HEK293 (cell line): Measurements from ENCODE around the gene AKAP8L.

Experiments used
- CTCF ChIA-PET: fragments of 350-600 bp; formaldehyde crosslinking; extraction: SDS; loops from one replicate; lab custom pipeline; 2021; ENCODE audit warnings: antibody characterized with exemption; lab: Yijun Ruan, JAX
- POLR2A ChIA-PET: fragments of 300-600 bp; formaldehyde crosslinking; extraction: SDS; loops from one replicate; lab custom pipeline; 2020; ENCODE audit warnings: antibody characterized with exemption, inconsistent platforms; lab: Yijun Ruan, JAX
- H3K27ac ChIP-seq: fragments of 200-500 bp; sonication (Bioruptor generic); 2 replicates; pipeline ENCODE4 v1.5.1; 2014; ENCODE audit warnings: low read depth, low read length, control low read depth, inconsistent platforms; ENCODE audit errors: extremely low read depth
- H3K36me3 ChIP-seq, 2 experiments: fragments of 200-500 bp in 1 of 2; sonication (Bioruptor generic) in 1 of 2; 1 replicate in 1 of 2; 2 replicates in 1 of 2; pipeline ENCODE4 v1.5.1; 2014 to 2017; ENCODE audit warnings: inconsistent platforms in 2 of 2, low read length in 2 of 2; ENCODE audit not compliant: control insufficient read depth in 2 of 2, insufficient read depth in 1 of 2
- H3K4me1 ChIP-seq: fragments of 200-500 bp; sonication (Bioruptor generic); 2 replicates; pipeline ENCODE4 v1.5.1; 2014; ENCODE audit warnings: mild to moderate bottlenecking, low read length, inconsistent platforms; ENCODE audit not compliant: control insufficient read depth, insufficient read depth
- H3K4me3 ChIP-seq: 2 replicates; pipeline ENCODE4 v1.5.1; 2011; ENCODE audit warnings: low read depth, mild to moderate bottlenecking, control low read depth, low read length, moderate library complexity
- H3K9me3 ChIP-seq: fragments of 200-500 bp; sonication (Bioruptor generic); 2 replicates; pipeline ENCODE4 v1.5.1; 2014; ENCODE audit warnings: low read depth, low read length, inconsistent platforms; ENCODE audit not compliant: control insufficient read depth, insufficient read depth
- ELK4 ChIP-seq: IDR thresholded peaks from 2 replicates; pipeline ENCODE4 v1.6.1; 2011; ENCODE audit warnings: mild to moderate bottlenecking, low read depth, low read length, borderline replicate concordance
- KLF17 ChIP-seq: fragments of 450-650 bp; formaldehyde crosslinking; IDR thresholded peaks from 2 replicates; pipeline ENCODE4 v1.5.1; 2016; ENCODE audit warnings: missing biosample characterization, missing genetic modification characterization
- ZNF140 ChIP-seq: fragments of 450-650 bp; formaldehyde crosslinking; IDR thresholded peaks from 2 replicates; pipeline ENCODE4 v1.5.1; 2016; ENCODE audit warnings: missing biosample characterization, missing genetic modification characterization
- ZNF169 ChIP-seq: fragments of 450-650 bp; formaldehyde crosslinking; IDR thresholded peaks from 2 replicates; pipeline ENCODE4 v1.5.1; 2016; ENCODE audit warnings: missing biosample characterization, missing genetic modification characterization
- ZNF324 ChIP-seq: fragments of 450-650 bp; formaldehyde crosslinking; IDR thresholded peaks from 2 replicates; pipeline ENCODE4 v1.5.1; 2016; ENCODE audit warnings: missing biosample characterization, missing genetic modification characterization
- ZNF335 ChIP-seq: fragments of 450-650 bp; formaldehyde crosslinking; conservative IDR thresholded peaks from 2 replicates; pipeline ENCODE4 v1.5.1; 2016; ENCODE audit warnings: missing biosample characterization, missing genetic modification characterization
- ZNF513 ChIP-seq: fragments of 450-650 bp; IDR thresholded peaks from 2 replicates; pipeline ENCODE4 v1.5.1; 2018; ENCODE audit warnings: missing biosample characterization, missing genetic modification characterization
- ZNF544 ChIP-seq: fragments of 450-650 bp; formaldehyde crosslinking; IDR thresholded peaks from 2 replicates; pipeline ENCODE4 v1.5.0; 2017; ENCODE audit warnings: missing biosample characterization, missing genetic modification characterization
- ZNF596 ChIP-seq: fragments of 450-650 bp; IDR thresholded peaks from 2 replicates; pipeline ENCODE4 v1.5.0; 2018; ENCODE audit warnings: missing biosample characterization, mild to moderate bottlenecking, missing genetic modification characterization, moderate library complexity
- ZNF621 ChIP-seq: fragments of 450-650 bp; formaldehyde crosslinking; IDR thresholded peaks from 2 replicates; pipeline ENCODE4 v1.5.1; 2017; ENCODE audit warnings: missing biosample characterization, missing genetic modification characterization
- ZNF660 ChIP-seq: fragments of 450-650 bp; IDR thresholded peaks from 2 replicates; pipeline ENCODE4 v1.5.1; 2018; ENCODE audit warnings: missing biosample characterization, mild to moderate bottlenecking, missing genetic modification characterization
- ZNF777 ChIP-seq: fragments of 450-650 bp; formaldehyde crosslinking; IDR thresholded peaks from 2 replicates; pipeline ENCODE4 v1.5.1; 2017; ENCODE audit warnings: missing biosample characterization, missing genetic modification characterization, borderline replicate concordance

AKAP8L gene

GRCh38 chr19:15429825-15430467, 11.2 kb upstream of the AKAP8L start:
- peaks cover 7% of the 10 kb centered on the region for H3K4me1 ChIP-seq
- H3K36me3 ChIP-seq = peaks cover 0 to 55% of the 10 kb centered on the region in 2 experiments; a peak in 1 of 3 replicates
- H3K27ac ChIP-seq = no peak overlapping the region
- TF ChIP-seq ELK4 = no peak
- TF ChIP-seq, all 188 proteins: peak for 0
- Histone ChIP-seq H3K4me3 (no peak overlapping the region), H3K9me3 (no peaks in the 10 kb centered on the region)
- POLR2A ChIA-PET = interaction anchor here (3.9 kb wide), 1 partner anchor 10 kb away, joined by 26 read pairs; the partner anchor contains the start of gene AKAP8L
- CTCF ChIA-PET = interaction anchor here (0.9 to 1.4 kb wide), 2 partner anchors 10 to 53 kb away, joined by 4 to 5 read pairs; partner anchors contain the start of gene AKAP8L

GRCh38 chr19:15428956-15429824, 10.4 kb upstream of the AKAP8L start:
- Histone ChIP-seq H3K9me3 (no peaks in the 10 kb centered on the region), H3K27ac (no peak overlapping the region)
- TF ChIP-seq ZNF335 (tag by site-specific recombination) (no peak), ZNF140 (tag by site-specific recombination) (no peak), ZNF544 (tag by site-specific recombination) (no peak), ZNF513 (tag by site-specific recombination) (no peak), ZNF777 (tag by site-specific recombination) (no peak)
- TF ChIP-seq, all 188 proteins: peak for 0
- ChIA-PET POLR2A (interaction anchor here (3.9 kb wide), 1 partner anchor 9 kb away, joined by 26 read pairs; the partner anchor contains the start of gene AKAP8L), CTCF (interaction anchor here (0.9 to 1.4 kb wide), 2 partner anchors 10 to 52 kb away, joined by 4 to 5 read pairs; partner anchors contain the start of gene AKAP8L)
- Histone ChIP-seq H3K36me3 (peaks cover 0 to 62% of the 10 kb centered on the region in 2 experiments; a peak in 2 of 3 replicates), H3K4me1 (peaks cover 7% of the 10 kb centered on the region), H3K4me3 (no peak overlapping the region)

- POLR2A ChIA-PET = interaction anchor here (3.9 kb wide), 1 partner anchor 8 kb away, joined by 26 read pairs; the partner anchor contains the start of gene AKAP8L
These were observed 9.2 kb upstream of the AKAP8L start for GRCh38 chr19:15427991-15428471.

GRCh38 chr19:15427350-15427700, 8.5 kb upstream of the AKAP8L start:
- Histone ChIP-seq H3K27ac (no peak overlapping the region), H3K36me3 (peaks cover 11 to 81% of the 10 kb centered on the region in 2 experiments), H3K4me1 (peaks cover 7% of the 10 kb centered on the region), H3K9me3 (no peaks in the 10 kb centered on the region), H3K4me3 (no peak overlapping the region)
- ChIA-PET CTCF (no interaction called here), POLR2A (no interaction called here)
- TF ChIP-seq ZNF621 (tag by site-specific recombination) = no peak
- no peak for TF ChIP-seq ZNF596 (tag by site-specific recombination)

More at GRCh38 chr19:15427991-15428471, 9.2 kb upstream of the AKAP8L start:
- Histone ChIP-seq H3K4me3 (no peak overlapping the region), H3K36me3 (peaks cover 10 to 74% of the 10 kb centered on the region in 2 experiments), H3K9me3 (no peaks in the 10 kb centered on the region), H3K4me1 (peaks cover 7% of the 10 kb centered on the region), H3K27ac (no peak overlapping the region)
- CTCF ChIA-PET = interaction anchor here (0.6 kb wide), 1 partner anchor 129 kb away, joined by 3 read pairs; no protein-coding TSS in a partner anchor
- TF ChIP-seq KLF17 (tag by site-specific recombination) (no peak), ZNF169 (tag by site-specific recombination) (no peak), ZNF660 (tag by site-specific recombination) (no peak), ZNF324 (tag by site-specific recombination) (no peak), ZNF621 (tag by site-specific recombination) (no peak)
